ENCODE measurements around the gene GOLGA1.
"Not testable (repeated sequence)": the region's sequence is repeated elsewhere in the genome, so short reads cannot be mapped to it uniquely, and the experiment has no call there.

The GOLGA1 gene, protein sequence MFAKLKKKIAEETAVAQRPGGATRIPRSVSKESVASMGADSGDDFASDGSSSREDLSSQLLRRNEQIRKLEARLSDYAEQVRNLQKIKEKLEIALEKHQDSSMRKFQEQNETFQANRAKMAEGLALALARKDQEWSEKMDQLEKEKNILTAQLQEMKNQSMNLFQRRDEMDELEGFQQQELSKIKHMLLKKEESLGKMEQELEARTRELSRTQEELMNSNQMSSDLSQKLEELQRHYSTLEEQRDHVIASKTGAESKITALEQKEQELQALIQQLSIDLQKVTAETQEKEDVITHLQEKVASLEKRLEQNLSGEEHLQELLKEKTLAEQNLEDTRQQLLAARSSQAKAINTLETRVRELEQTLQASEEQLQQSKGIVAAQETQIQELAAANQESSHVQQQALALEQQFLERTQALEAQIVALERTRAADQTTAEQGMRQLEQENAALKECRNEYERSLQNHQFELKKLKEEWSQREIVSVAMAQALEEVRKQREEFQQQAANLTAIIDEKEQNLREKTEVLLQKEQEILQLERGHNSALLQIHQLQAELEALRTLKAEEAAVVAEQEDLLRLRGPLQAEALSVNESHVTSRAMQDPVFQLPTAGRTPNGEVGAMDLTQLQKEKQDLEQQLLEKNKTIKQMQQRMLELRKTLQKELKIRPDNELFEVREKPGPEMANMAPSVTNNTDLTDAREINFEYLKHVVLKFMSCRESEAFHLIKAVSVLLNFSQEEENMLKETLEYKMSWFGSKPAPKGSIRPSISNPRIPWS

GRCh38 chr9:124940894-124941678 is at the start of gene GOLGA1:
Gene GOLGA1, minus strand, starts transcription at chr9:124941083. Its CDS starts 2,372 bp downstream, at chr9:124938711.
- DNase-seq, result peak; percentile 92 to 97

DNA sequence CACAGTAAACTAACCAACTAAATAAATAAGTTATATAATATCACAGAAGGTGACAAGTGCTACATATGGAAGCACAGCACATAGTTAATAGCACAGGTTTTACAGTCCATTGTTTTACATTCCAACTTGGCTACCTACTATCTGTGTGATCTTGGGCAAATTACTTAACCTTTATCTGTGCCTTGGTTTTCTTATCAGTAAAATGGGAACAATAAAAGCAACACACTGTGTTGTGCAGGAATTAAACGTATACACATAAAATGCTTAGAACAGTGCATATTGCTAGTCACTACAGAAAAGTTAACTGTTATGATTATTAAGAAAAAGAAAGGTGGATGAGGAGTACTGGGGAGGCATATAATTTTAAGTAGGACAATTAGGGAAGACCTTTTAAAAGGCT is 42.8 kb upstream of the GOLGA1 start:
- DNase-seq, result no peak

GRCh38 chr9:124980431-124980830 is 39.5 kb upstream of the GOLGA1 start:
- no peak for DNase-seq

GRCh38 chr9:124975131-124975530 is 34.2 kb upstream of the GOLGA1 start:
- DNase-seq, result no peak

DNA sequence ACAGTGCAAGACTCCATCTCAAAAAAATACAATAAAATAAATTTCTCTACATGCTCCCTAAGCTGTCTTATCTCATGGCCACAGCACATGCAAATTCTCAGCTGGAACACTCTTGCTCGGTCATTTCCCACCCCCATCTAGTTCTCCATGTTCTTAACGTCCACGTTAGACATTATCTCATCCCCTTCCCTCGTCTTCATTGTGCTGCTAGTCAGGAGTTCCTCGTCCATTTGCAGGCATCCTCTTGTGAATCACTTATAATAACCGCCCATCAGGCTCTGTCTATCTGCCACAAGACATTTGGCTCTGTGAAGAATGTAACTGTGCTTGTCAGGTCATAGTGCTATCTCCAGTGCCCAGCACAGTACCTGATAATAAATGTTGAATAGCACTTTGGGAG is 32.9 kb upstream of the GOLGA1 start:
- DNase-seq, result no peak

GRCh38 chr9:124972241-124972770 is 31.4 kb upstream of the GOLGA1 start:
- DNase-seq, result no peak

GRCh38 chr9:124969401-124969800 is 28.5 kb upstream of the GOLGA1 start:
- DNase-seq, result no peak

- DNase-seq, result no peak
Observed at GRCh38 chr9:124968238-124968637, 27.4 kb upstream of the GOLGA1 start.

DNA sequence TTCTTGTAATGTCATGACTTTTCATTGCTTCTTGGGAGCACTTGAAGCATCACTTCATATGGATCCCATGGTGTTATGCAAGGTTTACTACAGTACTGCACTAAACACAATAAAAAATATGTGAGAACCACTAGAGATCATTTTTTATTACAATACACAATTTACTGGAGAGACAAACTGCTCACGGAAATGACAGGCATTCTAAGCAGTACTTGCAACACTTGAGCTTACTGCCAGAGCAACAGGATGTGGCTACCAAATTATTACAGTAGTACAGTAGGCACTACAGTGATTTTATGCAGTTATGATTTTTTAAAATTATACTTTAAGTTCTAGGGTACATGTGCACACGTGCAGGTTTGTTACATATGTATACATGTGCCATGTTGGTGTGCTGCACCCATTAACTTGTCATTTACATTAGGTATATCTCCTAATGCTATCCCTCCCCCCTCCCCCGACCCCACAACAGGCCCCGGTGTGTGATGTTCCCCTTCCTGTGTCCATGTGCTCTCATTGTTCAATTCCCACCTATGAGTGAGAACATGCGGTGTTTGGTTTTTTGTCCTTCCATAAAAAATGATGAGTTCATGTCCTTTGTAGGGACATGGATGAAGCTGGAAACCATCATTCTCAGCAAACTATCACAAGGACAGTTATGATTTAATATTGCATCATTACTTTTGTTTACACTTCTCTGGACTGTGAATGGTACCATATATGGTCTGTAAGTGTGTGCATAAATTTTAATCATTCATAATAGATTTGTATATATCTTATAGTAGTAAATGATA is 25.1 kb upstream of the GOLGA1 start:
- DNase-seq, result not testable (repeated sequence)

- no peak for DNase-seq
Observed at GRCh38 chr9:124964604-124965003, 23.7 kb upstream of the GOLGA1 start.

DNA sequence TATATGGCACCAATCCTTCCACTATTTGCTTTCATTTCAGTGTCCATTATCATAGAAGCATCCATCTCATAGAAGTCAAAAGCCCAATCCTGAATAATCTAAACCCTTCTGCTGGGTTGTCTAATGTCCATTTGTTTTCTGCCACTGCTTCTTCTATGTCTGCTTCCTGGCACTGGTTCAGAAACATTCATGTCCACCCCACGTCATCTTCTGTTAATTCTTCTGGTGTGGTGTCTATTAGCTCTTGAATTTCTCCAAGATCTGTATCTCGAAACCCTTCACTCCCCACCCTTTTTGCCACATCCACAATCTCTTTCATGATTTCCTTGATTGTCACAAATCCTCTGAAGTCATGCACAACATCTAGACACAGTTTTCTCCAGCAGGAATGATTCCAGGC is 23.2 kb upstream of the GOLGA1 start:
- DNase-seq, result no peak

DNA sequence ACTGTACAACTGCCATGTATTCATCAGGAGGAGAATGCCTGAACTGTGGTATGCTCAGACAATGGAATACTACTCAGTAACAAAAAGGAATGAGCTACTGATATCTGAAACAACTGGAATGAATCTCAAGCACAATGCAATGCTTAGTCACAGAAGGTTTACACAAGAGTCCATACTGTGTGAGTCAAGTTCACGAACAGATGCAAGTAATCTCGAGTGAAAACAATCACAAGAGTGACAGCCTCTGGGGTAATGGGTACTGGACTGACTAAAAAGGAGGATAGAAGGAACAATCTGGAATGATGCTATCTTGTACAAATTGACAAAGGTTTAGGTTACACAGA is 19.5 kb upstream of the GOLGA1 start:
- no peak for DNase-seq

- DNase-seq, result not testable (repeated sequence)
Observed at GRCh38 chr9:124959671-124960408, 19.0 kb upstream of the GOLGA1 start.

GRCh38 chr9:124954255-124954654 is 13.4 kb upstream of the GOLGA1 start:
- no peak for DNase-seq

GRCh38 chr9:124950050-124950718 is 9.3 kb upstream of the GOLGA1 start:
- DNase-seq, result no peak

- no peak for DNase-seq
Observed at GRCh38 chr9:124949387-124949786, 8.5 kb upstream of the GOLGA1 start.

DNA sequence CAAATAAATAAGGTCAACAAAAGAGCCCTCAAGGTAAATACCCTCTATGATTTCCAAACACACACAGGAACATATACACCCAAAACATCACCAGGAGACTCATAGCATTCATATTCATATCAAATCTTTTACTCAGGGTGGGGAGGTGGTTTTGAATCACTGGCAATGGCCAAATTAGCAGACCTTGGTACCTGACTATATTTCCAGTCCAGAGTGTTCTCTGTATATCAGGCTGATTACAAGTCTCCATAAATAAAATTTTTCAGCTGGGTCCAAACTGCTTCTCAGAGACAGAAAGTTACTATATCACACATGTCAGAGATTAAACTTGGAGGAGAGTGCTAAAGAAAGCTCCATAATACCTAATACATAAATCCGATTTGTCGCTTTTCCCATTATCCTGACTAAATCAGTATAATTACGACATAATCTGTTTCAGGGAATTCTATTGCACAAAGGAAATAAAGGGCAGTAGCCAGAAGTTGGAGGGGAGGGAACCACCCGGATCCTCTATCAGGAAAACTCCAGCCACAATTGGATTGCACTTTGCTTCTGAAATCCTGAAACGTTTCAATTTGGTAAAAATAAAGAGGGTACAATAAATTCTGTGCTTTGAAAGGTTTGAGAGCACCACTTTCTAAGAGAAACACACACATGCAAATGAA is 7.0 kb upstream of the GOLGA1 start:
- DNase-seq, result no peak

DNA sequence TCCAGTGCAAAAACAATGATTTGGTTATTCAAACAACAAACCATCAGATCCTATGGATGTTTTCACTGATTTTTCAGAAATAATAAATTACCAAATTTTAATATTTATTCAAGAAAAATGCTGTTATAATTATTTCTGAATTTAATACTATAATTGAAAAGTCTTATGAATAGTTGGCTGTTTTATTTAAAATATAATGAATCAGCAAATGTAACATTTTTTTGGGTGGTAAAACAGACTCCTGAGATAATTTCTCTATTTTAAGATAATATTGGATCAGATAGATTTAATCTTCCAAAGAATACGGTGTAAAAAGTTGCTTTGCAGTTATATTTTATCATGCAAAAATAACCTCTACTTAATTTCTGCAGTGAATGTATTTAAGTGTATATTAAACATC is 5.3 kb upstream of the GOLGA1 start:
- DNase-seq, result no peak

DNA sequence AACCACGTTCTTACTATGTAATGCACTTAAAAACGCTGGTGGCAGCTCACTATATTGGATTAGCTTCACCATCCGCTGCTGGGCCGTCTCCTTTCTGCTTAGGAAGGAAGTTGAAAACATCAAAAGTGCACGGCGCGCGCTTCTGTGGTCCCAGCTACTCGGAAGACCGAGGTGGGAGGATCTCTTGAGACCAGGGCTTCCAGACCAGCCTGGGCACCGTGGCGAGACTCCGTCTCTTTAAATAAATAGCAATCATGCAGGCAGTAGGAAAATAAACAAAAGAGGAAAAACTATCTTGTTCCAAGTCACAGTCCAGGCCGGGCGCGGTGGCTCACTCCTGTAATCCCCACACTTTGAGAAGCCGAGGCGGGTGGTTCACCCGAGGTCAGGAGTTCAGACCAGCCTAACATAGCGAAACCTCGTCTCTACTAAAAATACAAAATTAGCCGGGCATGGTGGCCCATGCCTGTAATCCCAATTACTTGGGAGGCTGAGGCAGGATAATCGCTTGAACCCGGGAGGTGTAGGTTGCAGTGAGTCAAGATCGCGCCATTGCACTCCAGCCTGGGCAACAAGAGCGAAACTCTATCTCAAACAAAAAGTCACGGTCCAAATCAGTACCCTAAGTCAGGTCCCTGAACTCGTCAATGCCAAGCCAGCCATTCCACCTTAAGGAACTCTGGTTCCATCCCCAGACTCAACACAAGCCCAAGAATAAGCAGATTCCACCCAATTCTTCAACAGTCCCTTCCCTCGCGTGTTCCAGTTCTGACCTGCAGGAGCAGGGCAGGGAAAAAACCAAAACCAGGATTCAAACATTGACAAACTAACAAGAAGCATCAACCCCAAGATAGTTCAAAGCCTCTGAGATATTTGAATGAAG is 1.0 kb upstream of the GOLGA1 start:
- DNase-seq, result peak in 1 of 2 experiments; percentile 55
